GM19438 (cell line): ENCODE data around the gene ATXN7L1.

Experiments used
- ATAC-seq: cut with Tn5 transposase; IDR thresholded peaks from one replicate; pipeline ENCODE4 v1.9.1; 2021; ENCODE audit warnings: low read depth; ENCODE audit not compliant: unreplicated experiment

The ATXN7L1 gene

DNA sequence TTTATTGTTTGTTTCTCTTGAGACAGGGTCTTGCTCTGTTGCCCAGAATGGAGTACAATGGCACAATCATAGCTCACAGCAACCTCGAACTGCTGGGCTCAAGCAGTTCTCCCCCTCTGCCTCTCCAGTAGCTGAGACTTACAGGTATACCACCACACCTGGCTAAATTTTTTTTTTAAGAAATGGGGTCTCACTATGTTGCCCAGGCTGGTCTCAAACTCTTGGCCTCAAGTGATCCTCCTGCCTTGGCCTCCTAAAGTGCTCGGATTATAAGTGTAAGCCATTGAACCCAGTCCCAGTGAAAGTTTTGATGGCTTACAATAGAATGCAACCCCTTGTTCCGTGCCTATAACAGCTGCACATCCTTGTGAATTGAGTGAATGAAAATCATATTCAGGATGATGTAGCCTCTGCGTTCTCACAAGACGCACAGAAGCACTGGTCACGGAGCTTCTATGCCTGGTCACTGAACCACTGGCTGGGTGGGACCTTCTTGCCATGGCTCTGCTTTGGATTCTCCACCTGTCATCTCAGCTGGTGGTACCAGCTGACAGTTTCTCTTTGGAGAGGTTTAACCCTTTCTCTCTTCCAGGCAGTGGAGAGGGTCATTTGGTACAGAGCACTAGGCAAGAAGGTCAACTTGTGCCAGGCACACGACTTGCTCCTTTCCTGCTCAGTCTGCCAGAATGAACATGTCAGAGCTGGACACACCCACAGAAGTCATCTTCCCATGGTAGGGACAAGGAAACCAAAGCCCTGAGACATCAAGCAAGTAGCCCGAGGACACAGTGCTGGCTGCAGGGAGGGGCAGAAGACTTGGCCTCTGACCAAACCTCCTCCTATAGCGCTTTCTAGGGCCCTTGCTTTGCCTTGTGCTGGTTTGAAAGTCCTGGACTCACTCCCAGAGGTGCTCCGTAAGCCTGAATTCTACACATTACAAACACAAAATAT lies 89.6 kb downstream of the ATXN7L1 start:
- ATAC-seq, result no peak

DNA sequence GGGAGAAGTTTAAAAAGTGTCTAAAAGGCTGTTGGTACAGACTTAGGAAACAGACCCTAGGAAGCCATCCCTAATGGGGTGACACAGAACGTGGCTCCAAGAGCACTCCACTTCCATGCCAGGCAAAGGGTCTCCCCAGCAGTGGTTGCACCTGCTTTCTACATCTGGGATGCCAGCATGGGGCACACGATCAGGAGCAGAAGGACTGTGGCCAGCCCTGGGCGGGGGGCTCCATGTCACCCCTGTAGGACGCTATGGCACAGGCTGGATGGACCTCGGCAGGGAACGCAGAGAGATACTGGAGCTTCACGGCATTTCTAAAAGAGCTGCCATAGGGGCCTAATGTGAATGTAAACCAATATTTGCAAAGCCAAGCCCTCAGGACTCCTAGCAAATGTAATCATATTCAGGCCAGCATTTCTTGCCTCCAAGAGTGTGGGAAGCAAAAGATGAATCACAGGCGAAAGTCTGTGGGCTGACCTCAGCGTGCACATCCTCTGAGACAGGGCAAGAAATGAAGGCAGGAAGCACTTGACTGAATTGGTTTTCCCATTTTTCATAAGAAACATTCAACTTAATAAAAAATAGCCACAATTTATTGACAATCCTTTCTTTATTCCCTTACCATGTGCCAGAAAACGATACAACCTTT lies 93.9 kb downstream of the ATXN7L1 start:
- no peak for ATAC-seq

DNA sequence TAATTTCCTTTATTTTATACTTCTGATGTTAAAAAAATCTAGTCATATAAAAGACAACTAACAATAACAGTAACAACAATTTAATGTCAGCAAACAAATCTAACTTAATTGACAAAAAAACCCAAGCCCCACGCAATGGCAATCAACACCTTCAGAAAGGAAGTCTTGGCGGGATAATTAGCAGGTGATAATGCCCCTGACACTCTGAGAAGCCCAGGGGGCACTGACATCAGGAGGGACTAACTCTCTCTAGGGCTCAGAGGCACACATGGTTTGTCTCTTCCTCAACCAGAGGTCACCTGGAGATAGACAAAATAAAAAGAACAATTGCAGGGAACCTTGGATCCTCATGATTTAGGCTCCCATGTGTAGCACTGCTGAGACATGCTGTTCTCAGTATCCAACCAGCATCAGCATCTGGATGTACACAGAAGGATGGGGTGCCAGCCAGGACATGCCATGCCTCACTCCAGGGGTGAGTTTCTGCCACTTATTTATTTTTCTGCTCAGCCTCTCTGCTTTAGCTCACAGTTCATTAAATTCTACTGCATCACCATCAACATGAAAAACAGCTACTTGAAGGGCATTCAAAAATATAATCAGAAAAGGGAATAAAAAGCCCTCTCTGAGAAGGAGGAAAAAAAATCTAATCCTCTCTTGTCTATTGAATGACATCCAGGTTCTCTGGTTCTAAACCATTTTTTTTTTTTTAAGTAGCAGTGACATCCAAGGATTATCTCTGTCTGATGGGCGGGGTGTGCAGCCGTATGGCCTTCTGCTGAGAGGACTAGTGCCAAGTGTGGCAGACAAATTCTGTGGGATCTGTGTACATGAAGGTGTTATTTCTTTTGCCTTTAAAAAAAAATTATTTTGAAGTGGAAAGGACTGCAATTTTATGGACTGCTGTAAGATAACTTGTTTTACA lies 96.3 kb downstream of the ATXN7L1 start:
- no peak for ATAC-seq

DNA sequence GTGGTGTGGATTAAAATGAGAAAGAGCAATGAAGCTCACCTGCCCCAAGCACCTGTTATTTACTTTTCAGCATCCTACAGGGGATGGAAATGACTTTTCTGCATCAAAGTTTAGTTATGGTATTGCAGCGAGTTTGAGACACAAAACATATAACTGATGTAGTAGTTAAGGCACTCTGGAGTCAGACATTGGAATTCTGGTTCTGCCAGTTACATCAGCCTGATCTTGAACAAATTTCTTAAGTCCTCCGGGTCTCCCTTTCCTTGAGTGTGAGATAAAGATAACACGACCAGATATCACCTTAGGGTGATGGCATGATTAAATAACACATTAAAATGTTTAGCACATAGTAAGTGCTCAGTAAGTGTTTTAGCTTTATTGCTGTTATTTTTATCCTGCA lies 97.4 kb downstream of the ATXN7L1 start:
- no peak for ATAC-seq

DNA sequence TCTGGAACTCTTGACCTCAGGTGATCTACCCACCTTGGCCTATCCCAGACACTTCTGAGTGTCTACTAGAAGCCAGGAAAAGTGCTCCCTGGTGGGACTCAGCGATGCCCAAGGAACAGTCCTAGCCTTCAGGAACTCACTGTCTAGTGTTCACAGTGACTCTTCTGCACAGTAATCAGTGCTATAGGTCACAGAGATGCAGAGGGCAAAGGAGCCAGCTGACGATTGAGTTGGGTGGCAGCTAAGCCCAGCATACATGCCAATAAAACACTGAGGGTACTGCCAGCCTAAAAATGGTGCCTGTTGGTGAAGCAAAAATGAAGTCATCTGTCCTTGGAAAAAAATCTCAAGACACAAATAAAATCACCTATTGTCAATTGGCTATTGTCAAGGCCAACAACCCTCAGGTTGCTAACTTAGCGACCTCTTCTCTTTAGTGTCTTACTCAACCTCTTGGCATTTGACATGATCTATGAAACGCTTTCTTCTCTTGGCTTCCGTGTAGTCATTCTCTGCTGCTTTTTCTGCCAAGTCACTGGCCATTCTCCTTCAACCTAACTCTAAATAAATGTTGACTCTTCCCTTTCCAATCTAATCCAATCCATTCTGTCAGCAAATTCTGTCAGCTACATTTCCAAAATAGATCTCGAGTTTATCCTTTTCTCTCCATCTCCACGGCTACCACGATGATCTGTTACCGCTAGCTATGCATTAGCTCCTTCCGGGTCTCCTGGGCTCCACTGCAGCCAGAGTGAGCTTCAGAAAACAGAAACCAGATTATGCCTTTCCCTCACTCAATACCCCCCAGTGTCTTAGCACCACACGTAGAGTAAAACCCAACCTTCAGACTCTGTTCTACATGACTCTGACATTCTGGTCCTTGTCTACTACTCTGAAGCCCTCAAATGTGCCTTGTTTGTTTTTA lies 99.2 kb downstream of the ATXN7L1 start:
- no peak for ATAC-seq

DNA sequence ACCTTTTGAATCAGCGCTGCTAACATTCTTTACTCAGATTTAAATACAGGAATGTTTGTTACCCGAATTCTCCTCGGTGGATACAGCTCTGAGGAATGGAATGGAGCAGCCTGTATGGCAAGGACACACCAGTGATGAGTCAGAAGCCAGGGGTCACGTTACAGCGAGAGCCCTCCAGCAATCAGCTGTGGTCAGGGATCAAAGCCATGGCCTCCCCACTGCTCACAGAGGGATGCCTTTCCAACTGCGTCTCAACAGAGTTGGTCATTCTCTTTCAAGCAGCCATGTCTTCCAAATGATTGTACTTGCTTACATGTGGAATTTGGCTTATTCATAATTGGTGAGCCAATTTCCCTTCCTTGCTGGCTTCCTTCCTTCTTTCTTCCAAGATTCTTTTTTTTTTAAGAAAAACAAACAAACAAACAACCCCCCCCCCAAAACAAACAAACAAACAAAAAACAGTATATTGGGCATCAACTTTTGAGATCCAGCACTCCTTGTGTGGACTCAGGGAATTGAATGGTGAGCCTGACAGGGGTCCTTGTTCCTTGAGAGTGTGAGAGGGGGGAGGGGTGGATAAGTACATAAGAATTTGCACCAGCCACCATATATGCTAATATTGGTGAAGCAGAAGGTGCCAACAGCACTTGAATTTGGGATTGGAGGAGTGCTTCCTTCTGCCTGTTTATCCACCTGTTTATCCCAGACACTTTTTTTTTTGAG lies 100.2 kb downstream of the ATXN7L1 start:
- no peak for ATAC-seq

DNA sequence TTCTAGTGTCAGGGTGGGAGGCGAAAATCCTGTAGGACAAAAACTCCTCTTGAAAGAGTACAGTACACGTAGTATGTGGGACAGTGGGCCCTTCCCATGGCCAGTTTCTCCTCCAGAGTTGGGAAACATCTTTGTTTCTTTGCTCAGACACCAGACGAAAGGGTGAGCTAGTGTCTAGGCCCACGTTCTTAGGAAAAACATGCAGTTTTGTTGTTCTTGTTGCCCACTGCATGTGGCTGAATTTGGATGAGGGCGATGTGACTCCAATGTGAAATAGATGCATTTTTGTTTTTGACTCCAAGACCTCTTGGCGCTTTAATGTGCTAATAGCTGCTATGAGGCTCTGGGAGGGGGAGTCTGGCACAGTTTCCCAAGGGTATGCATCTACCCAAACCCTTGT lies 100.8 kb downstream of the ATXN7L1 start:
- no peak for ATAC-seq

DNA sequence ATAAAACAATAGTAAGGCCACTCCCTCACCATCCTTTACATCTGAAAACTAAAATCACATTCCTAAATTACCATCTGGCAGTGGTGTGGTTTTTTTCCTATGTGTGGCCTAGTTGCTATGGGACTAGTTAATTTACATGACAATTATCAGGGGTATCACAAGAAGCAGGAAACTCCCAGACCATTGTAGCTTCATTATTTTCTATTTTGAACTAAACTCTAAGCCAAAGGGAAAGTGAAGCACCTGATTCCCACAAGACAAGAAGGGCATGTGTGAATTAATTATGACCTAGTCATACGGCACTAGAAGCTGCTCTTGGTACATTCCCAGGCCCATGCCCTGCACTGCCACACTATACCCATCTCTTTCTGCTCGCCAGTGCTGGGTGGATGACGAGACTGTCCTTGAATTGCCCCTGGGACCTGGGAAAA lies 103.4 kb downstream of the ATXN7L1 start:
- ATAC-seq, result no peak

DNA sequence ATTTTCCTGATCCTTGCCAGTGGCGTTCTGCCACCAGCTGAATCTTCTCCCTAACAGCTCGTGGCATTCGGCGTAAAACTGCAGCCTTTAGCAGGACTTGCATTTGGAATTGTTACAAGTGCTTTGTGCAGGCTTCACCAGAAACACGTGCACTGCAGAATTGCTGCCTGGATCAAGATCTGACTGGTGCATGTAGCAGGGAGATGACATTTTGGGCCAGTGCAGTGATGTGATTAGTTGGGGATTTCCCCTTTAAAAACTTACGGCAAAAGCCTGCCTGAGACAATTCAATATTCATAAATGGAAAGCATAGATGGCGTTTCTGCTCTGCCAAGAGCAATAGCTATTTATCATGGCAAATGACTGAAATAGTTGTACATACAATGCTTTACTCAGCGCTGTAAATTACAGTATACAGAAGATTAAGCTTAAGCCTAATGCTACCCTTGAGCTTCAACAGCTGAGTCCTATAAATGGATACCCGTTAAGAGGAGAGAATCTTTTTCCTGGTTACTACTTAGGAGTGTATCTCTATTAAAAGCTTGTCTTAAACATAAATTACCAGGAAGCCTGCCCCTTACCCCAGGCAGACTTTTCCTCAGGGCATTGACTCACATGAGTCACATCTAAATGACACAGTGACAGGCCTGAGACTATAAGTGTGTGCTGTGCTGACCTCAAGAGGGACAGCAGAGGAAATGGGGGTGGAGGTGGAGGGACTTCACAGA lies 106.3 kb downstream of the ATXN7L1 start:
- ATAC-seq, result no peak

DNA sequence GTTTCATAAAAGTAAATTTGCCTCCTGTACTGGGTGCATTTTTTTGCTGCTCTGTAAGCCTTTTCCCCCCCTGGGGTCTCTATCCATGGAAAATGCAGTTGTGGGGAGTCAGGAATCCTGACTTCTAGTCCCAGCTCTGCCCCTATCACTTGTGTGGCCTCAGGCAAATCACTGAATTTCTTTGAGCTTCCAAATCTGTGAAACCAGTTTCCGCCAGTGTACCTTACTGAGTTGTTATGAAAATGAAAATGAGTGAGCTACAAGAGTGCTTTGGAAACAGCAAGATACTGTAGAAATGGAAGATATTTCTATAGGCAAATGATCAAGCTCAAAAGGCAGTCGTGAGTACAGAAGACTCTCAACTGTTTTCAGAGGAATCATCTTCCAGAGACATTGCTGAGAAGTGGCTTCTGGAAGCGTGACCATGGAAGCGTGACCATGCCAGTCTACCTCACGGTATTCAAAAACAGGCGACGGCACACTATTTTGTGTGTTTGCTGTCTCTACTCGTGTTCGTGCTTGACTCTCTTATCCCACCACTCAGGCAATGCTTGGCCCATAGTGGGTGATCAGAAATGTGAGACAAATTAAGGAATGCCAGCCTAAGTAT lies 107.4 kb downstream of the ATXN7L1 start:
- ATAC-seq, result peak; percentile 51

DNA sequence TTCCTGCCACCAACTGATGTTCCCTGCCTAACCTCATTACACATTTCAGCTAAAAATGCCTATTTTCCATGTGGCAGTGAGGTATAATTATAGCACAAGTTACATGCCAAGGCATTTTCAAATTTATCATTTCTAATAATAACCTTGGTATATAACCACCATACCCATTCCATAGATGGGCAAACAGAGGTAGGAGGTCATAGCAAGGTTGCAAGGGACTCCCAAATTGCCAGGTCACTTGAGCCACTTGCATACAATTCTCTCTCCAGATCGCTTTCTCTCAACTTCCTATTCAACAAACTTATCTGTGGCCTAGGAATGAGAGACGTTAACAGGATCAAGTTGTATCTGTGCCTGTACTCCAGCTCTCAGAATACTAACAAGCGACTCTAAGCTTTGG lies 108.3 kb downstream of the ATXN7L1 start:
- no peak for ATAC-seq

DNA sequence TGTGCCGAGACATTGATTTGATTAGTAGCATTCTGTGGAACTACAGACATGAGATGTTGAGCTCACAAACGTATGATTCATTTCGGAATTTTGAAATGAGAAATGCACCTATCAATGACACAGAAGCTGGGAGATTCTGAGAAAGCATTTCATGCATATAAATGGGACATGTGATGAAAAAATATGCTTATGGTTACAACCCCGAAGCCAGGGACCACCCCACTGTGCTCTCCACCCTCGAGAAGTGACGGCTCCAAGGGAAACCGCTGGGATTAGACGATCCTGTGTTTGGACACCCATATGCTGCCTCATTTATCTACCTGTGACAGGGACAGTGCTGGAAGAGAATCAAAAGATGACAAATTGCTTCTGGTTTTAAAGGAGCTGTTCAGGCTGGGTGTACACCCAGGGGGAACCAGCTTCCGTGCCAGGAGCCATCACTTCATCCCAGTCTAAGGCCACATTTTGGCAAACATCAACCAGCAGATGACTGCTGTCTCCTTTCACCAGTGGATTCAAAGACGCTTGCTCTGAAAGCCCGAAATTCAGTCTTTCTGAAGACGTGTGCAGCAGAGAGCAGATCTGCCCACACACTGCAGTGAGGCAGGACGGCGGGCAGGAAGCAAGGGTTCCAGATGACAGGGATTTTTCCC lies 109.9 kb downstream of the ATXN7L1 start:
- ATAC-seq, result no peak

DNA sequence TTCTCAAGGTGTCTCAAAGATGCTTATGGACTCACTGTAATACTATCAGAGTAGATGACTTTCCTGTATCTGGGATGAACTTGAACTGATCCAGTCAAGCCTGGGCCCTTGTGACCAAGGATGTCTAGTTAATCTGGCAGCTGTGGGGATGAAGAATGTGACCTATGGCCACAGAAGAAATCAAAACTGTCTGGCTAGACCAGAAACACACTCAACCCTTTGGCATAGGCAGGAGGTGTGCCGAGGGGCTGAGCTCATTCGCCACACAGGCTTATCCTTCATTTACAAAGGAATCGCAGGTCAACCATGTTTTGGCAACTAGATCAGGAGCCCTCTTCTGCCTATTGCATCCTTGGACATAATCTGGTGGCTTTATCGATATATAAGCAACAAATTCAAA lies 110.6 kb downstream of the ATXN7L1 start:
- ATAC-seq, result no peak

DNA sequence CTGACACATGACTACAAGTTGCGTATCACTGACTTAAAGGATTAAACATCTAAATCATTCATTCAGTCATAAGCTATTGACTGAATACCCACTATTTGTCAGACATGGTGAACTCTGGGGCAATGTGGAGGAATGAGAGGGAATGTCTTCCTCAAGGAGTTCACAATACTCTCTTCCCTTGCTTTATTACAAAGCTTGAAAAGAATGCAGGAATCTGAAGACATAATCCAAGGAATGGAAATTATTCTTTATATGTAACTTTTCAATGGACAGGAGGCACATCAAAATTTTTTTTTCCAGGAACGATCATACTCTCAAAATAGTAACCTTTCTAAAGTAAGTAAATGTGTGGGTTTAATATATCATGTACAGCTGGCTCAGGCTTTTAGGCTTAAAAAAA lies 111.9 kb downstream of the ATXN7L1 start:
- no peak for ATAC-seq

DNA sequence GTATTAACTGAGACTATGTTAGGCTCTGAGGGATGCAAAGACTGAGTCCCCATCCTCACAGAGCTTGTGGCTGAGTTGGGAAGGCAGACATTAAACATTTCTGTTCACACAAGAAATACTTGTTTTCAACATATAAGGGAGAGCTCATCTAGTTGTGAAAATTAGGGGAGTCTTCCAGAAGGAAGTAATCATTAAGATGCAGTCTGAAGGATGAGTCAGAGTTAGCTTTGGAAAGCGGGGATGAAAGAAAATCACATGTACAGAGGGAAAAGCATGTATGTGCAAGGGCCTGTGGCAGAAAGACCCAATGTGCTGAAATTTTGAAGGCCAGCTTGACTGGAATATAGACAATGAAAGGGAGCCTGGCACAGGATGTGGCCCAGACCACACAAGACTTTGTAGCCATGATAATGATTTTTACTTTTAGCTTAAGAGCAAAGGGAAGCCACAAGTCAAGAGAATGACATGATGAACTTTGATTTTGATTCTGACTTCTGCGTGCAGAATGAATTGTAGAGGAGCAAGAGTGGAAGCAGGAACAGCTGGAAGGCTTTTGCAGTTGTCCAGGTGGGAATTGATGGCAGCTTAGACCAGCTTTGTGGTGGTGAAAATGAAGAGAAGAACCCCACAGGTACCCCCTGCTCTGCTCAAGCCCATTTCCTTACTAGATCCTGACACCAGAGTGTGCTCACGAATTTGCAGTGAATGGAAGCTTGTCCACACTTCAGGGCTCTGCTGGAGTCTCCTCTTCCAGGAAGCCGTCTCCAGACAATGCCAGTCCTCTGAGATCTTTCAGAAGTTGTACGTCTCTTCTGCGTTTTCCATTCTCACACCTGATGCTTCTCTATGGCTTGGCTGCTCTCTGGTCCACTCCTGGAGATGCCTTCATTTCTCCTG lies 115.6 kb downstream of the ATXN7L1 start:
- ATAC-seq, result no peak

DNA sequence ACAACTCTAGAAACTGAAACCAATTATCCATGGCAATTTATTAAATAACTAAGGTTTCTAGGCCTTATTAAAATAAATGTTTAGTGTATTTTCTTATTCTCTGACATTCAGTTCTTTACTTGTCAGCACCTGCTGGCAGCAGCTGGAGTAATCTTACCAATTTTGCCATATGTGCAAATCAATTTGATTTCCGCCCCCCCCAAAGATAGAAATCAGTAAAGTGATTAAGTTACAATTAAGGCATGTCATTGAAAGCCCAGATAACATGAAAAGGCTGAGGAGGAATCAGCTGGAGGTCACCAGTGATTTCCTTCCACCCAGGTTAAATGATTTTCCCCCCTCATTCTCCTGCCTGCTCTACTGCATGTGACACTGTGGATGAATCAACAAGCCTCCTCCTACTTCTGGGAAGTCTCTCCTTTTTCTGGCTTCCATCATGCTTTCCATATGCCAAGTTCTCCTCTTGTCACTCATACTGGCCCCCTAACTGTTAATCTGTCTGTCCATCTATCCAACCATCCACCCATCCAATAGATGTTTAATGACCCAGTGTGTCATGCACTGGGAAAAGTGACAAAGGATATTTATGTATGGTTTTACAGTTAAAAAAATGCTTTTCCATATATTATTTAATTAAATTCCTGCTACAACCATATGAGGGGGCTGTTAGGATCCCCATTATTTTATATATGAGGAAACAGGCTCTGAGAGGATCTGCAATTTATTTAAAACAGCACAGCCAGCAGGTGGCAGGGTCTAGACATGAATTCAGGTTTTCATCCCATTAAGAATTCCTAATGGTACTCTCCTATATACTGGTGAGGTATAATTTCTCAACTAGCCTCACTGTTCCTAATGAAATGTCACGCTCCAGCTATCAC lies 116.5 kb downstream of the ATXN7L1 start:
- no peak for ATAC-seq
